Neural crest cell (in vitro differentiated cells): ENCODE results near the gene E2F1. TPM values are rescaled to one million over a fixed set of nuclear protein-coding genes. Genes with fewer than 3 reads are reported as not detected.
A peak's percentile ranks its signal among the peaks of the same experiment; 100 is the strongest.

Experiments
- DNase-seq: peaks from one replicate; pipeline ENCODE4 v3.0.0; 2021; ENCODE audit warnings: low read depth, mixed read lengths, low spot score
- H3K27ac Mint-ChIP-seq: one replicate; pipeline ENCODE4 v1.8.0; 2021; ENCODE audit warnings: mild to moderate bottlenecking, mixed read lengths; ENCODE audit not compliant: unreplicated experiment
- H3K27me3 Mint-ChIP-seq: 2 replicates; pipeline ENCODE4 v1.8.0; 2021; ENCODE audit warnings: low read depth, mild to moderate bottlenecking, mixed read lengths
- H3K36me3 Mint-ChIP-seq: 2 replicates; pipeline ENCODE4 v1.8.0; 2021; ENCODE audit warnings: low read depth, mild to moderate bottlenecking, mixed read lengths
- H3K4me1 Mint-ChIP-seq: 2 replicates; pipeline ENCODE4 v1.8.0; 2021; ENCODE audit warnings: mixed read lengths
- H3K4me3 Mint-ChIP-seq: one replicate; pipeline ENCODE4 v1.8.0; 2021; ENCODE audit warnings: mild to moderate bottlenecking, mixed read lengths
- H3K9me3 Mint-ChIP-seq: 2 replicates; pipeline ENCODE4 v1.8.0; 2021; ENCODE audit warnings: mixed read lengths
- CTCF ChIP-seq: fragments of 200-600 bp; sonication (generic); conservative IDR thresholded peaks from 2 replicates; pipeline ENCODE4 v1.5.0; 2021; ENCODE audit warnings: antibody characterized with exemption, mild to moderate bottlenecking
- total RNA-seq: library from RNA; stranded (reverse); gene quantifications from 2 replicates; pipeline ENCODE4 v1.2.1, GENCODE V29; 2021

E2F1 gene
- total RNA-seq, 1 donor from 2014 or later: 94.9 TPM

- peaks cover 2% of the 10 kb centered on the region for H3K36me3 Mint-ChIP-seq
- TF ChIP-seq CTCF: no peak
- peaks cover 25% of the 10 kb centered on the region for H3K4me1 Mint-ChIP-seq
- H3K9me3 Mint-ChIP-seq: no peaks in the 10 kb centered on the region
- peak overlapping the region; percentile 54 for H3K27ac Mint-ChIP-seq
- no peak for DNase-seq
- peaks cover 3% of the 10 kb centered on the region for H3K27me3 Mint-ChIP-seq
- peak overlapping the region; percentile 68 for H3K4me3 Mint-ChIP-seq
These were observed 32.1 kb downstream of the E2F1 start for GRCh38 chr20:33653900-33654596.

- DNase-seq: peak; percentile 79
- Mint-ChIP-seq H3K4me3 (peak overlapping the region; percentile 68), H3K36me3 (no peaks in the 10 kb centered on the region), H3K27ac (no peak overlapping the region), H3K27me3 (peaks cover 3% of the 10 kb centered on the region), H3K4me1 (peaks cover 29% of the 10 kb centered on the region), H3K9me3 (no peaks in the 10 kb centered on the region)
- peak; percentile 89 for TF ChIP-seq CTCF
These were observed 32.8 kb downstream of the E2F1 start for GRCh38 chr20:33653218-33653899.

GRCh38 chr20:33651562-33652048 is 34.6 kb downstream of the E2F1 start:
- no peak for TF ChIP-seq CTCF
- Mint-ChIP-seq H3K36me3 (peaks cover 6% of the 10 kb centered on the region), H3K27ac (no peak overlapping the region), H3K27me3 (peaks cover 3% of the 10 kb centered on the region), H3K4me3 (peak overlapping the region; percentile 44), H3K4me1 (peaks cover 29% of the 10 kb centered on the region), H3K9me3 (no peaks in the 10 kb centered on the region)
- DNase-seq: no peak

- no peak overlapping the region for H3K4me3 Mint-ChIP-seq
- peaks cover 29% of the 10 kb centered on the region for H3K4me1 Mint-ChIP-seq
These were observed 35.2 kb downstream of the E2F1 start for GRCh38 chr20:33650753-33651561.

More at GRCh38 chr20:33650753-33651561, 35.2 kb downstream of the E2F1 start:
- DNase-seq: no peak
- H3K36me3 Mint-ChIP-seq: peaks cover 6% of the 10 kb centered on the region
- H3K9me3 Mint-ChIP-seq: no peaks in the 10 kb centered on the region
- peaks cover 3% of the 10 kb centered on the region for H3K27me3 Mint-ChIP-seq
- TF ChIP-seq CTCF: no peak
- H3K27ac Mint-ChIP-seq: peak overlapping the region; percentile 72
